HG02973 (cell line): ENCODE measurements around the gene CPEB3.
"Not testable (repeated sequence)": the region's sequence is repeated elsewhere in the genome, so short reads cannot be mapped to it uniquely, and the experiment has no call there.

Experiments
- ATAC-seq: cut with Tn5 transposase; IDR thresholded peaks from one replicate; pipeline ENCODE4 v1.9.1; 2021; ENCODE audit warnings: moderate library complexity; ENCODE audit not compliant: unreplicated experiment

Gene CPEB3

GRCh38 chr10:92052741-92053140 is 238.1 kb downstream of the CPEB3 start:
- no peak for ATAC-seq

GRCh38 chr10:92052088-92052487 is 238.8 kb downstream of the CPEB3 start:
- ATAC-seq: no peak

- no peak for ATAC-seq
Measured at GRCh38 chr10:92047215-92047614, 243.7 kb downstream of the CPEB3 start.

- ATAC-seq: no peak
Measured at GRCh38 chr10:92045641-92046106, 245.2 kb downstream of the CPEB3 start.

GRCh38 chr10:92042541-92042940 is 248.3 kb downstream of the CPEB3 start:
- ATAC-seq: no peak

GRCh38 chr10:92038949-92039348 is 251.9 kb downstream of the CPEB3 start:
- no peak for ATAC-seq

- not testable (repeated sequence) for ATAC-seq
Measured at GRCh38 chr10:92033070-92033469, 257.8 kb downstream of the CPEB3 start.

GRCh38 chr10:92031580-92031979 is 259.3 kb downstream of the CPEB3 start:
- ATAC-seq: no peak

GRCh38 chr10:92027141-92027540 is 263.7 kb downstream of the CPEB3 start:
- no peak for ATAC-seq

- ATAC-seq: not testable (repeated sequence)
Measured at GRCh38 chr10:92025340-92025739, 265.5 kb downstream of the CPEB3 start.

GRCh38 chr10:92024700-92025099 is 266.2 kb downstream of the CPEB3 start:
- ATAC-seq: no peak

GRCh38 chr10:92014620-92015019 is 276.3 kb downstream of the CPEB3 start:
- ATAC-seq: no peak

GRCh38 chr10:92011560-92012214 is 279.2 kb downstream of the CPEB3 start:
- ATAC-seq: no peak

- ATAC-seq: no peak
Measured at GRCh38 chr10:92010047-92010735, 280.7 kb downstream of the CPEB3 start.

GRCh38 chr10:92009445-92009844 is 281.4 kb downstream of the CPEB3 start:
- no peak for ATAC-seq

GRCh38 chr10:92005978-92006377 is 284.9 kb downstream of the CPEB3 start:
- ATAC-seq: no peak

GRCh38 chr10:92003258-92003657 is 287.6 kb downstream of the CPEB3 start:
- ATAC-seq: no peak

- ATAC-seq: no peak
Measured at GRCh38 chr10:92001995-92002394, 288.9 kb downstream of the CPEB3 start.

- no peak for ATAC-seq
Measured at GRCh38 chr10:92001581-92001980, 289.3 kb downstream of the CPEB3 start.
